Peyer's patch (tissue), 4 donors: ENCODE data around the gene PCSK5. TPM values are rescaled to one million over a fixed set of nuclear protein-coding genes. Genes with fewer than 3 reads are reported as not detected.
A peak's percentile ranks its signal among the peaks of the same experiment; 100 is the strongest.

Source experiments
- DNase-seq, 3 donors: peaks; one replicate each; pipeline ENCODE4 v3.0.0-alpha.2; 2017 to 2019
- H3K27ac ChIP-seq, 4 donors: fragments of 200-600 bp; sonication (generic); one replicate each; pipeline ENCODE4 v1.5.1; 2016 to 2019
- H3K27me3 ChIP-seq, 2 donors: fragments of 200-600 bp; sonication (generic); one replicate each; pipeline ENCODE4 v1.5.1; 2019
- H3K36me3 ChIP-seq, 3 donors: fragments of 200-600 bp; sonication (generic); one replicate each; pipeline ENCODE4 v1.5.1; 2016 to 2019
- H3K4me1 ChIP-seq, 4 donors: fragments of 200-600 bp; sonication (generic); one replicate each; pipeline ENCODE4 v1.5.1; 2016 to 2019
- H3K4me3 ChIP-seq, 4 donors: fragments of 200-600 bp; sonication (generic); 1 replicate in 3 of 4; 2 replicates in 1 of 4; pipeline ENCODE4 v1.5.1; 2016 to 2019; ENCODE audit warnings: mild to moderate bottlenecking in 1 of 4
- H3K9me3 ChIP-seq, 4 donors: fragments of 200-600 bp; sonication (generic); one replicate each; pipeline ENCODE4 v1.5.1; 2016 to 2019; ENCODE audit warnings: mild to moderate bottlenecking in 1 of 4
- POLR2A ChIP-seq, 2 donors: fragments of 450-650 bp; IDR thresholded peaks; one replicate each; pipeline ENCODE4 v1.5.1; 2017; ENCODE audit warnings: antibody characterized with exemption in 2 of 2, mild to moderate bottlenecking in 2 of 2, moderate library complexity in 2 of 2
- total RNA-seq, 4 donors: library from RNA; depleted of rRNA; stranded (reverse); fragments of >200 nt; gene quantifications; one replicate each; pipeline ENCODE4 v1.1.0, GENCODE V29; 2016
- TF ChIP-seq, protein P1 (sequence below), 6 experiments: fragments of 450-650 bp in 4 of 6; fragments of 200-600 bp in 2 of 6; sonication (generic) in 1 of 6; IDR thresholded peaks; one replicate each; pipeline ENCODE4 v1.5.1; 2017 to 2019; ENCODE audit warnings: antibody characterized with exemption in 6 of 6, mild to moderate bottlenecking in 3 of 6, moderate library complexity in 1 of 6

PCSK5 gene
- total RNA-seq, 4 donors from 2014 or later, result 77.6 to 488 (median 411) TPM

DNA sequence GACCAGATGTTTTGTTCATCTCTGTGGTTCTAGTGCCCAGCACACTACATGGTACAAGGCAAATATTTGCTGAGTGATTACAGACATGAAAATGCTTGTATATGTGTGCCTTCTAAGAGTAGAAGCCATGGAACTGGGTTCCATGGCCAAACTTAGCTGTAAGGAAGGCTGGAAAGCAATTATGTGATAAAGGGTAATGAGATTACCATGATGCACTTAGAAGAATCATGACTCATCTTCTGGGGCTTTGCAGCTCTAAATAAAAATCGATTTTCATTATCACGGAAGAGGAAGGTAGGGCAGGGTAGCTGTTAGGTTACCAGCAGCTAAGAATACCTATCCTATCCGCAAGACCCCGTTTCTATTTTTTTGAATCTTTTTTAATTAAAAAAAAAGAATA lies 475.8 kb downstream of the PCSK5 start:
- Histone ChIP-seq H3K36me3 (no peaks in the 10 kb centered on the region), H3K9me3 (no peaks in the 10 kb centered on the region), H3K27ac (no peak overlapping the region), H3K4me1 (peaks cover 0 to 27% (median 0%) of the 10 kb centered on the region in 4 donors), H3K4me3 (no peak overlapping the region), H3K27me3 (no peaks in the 10 kb centered on the region)
- DNase-seq, result no peak
- TF ChIP-seq POLR2A (IDR thresholded peaks at IDR 0.05), result no peak
- TF ChIP-seq, protein P1, sequence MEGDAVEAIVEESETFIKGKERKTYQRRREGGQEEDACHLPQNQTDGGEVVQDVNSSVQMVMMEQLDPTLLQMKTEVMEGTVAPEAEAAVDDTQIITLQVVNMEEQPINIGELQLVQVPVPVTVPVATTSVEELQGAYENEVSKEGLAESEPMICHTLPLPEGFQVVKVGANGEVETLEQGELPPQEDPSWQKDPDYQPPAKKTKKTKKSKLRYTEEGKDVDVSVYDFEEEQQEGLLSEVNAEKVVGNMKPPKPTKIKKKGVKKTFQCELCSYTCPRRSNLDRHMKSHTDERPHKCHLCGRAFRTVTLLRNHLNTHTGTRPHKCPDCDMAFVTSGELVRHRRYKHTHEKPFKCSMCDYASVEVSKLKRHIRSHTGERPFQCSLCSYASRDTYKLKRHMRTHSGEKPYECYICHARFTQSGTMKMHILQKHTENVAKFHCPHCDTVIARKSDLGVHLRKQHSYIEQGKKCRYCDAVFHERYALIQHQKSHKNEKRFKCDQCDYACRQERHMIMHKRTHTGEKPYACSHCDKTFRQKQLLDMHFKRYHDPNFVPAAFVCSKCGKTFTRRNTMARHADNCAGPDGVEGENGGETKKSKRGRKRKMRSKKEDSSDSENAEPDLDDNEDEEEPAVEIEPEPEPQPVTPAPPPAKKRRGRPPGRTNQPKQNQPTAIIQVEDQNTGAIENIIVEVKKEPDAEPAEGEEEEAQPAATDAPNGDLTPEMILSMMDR (IDR thresholded peaks at IDR 0.05), result no peak

DNA sequence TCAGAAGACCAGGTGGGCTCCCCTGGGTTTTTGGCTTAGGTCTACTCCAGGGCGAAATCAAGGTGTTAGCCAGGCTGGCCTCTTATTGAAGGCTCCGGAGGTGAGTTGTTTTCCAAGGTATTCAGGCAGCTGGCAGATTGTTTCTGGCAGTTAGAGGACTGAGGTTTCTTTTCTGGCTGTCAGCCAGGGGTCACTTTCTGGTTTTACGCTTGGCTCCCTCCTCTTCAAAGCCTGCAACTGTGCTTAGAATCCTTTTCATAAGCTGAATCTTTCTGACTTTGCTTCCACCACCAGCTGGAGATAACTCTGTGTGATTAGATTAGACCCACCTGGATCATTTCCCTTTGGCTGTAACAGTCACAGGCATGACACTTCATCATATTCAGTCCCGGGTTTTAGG lies 479.1 kb downstream of the PCSK5 start:
- Histone ChIP-seq H3K4me1 (peaks cover 0 to 39% (median 3%) of the 10 kb centered on the region in 4 donors), H3K9me3 (no peaks in the 10 kb centered on the region), H3K27ac (no peak overlapping the region), H3K4me3 (no peak overlapping the region), H3K27me3 (no peaks in the 10 kb centered on the region), H3K36me3 (no peaks in the 10 kb centered on the region)
- no peak for DNase-seq
- no peak for TF ChIP-seq POLR2A (IDR thresholded peaks at IDR 0.05)
- TF ChIP-seq, protein P1 (IDR thresholded peaks at IDR 0.05), result no peak

DNA sequence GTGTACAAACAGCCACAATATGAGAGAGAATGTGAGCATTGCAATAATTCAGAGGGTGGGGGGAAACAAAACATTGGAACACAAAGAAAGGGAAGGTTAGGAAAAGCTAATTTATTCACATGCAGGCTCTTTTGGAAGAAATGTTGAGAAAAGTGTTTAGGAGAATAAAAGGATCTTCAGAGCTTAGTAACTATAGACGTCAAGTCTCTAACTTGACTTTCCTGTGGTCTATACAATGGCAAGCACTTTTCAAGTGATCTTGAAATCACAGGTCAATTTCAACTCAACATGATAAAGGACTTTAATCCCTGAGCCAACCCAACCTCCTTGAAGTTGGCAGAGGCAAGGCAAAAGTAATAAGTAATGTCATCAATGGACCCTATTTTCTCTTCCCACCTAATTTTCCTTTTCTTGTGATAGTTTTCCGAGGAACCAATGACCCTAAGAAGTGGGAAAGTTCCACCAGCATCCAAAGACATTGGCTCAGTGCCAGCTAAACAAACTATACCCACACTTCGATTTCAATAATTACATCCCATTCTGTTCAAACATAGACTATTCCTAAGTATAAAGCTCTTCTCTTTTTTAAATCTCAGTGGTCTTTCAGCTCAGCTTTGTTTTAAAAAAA lies 480.0 kb downstream of the PCSK5 start:
- H3K9me3 ChIP-seq, result no peaks in the 10 kb centered on the region
- H3K4me1 ChIP-seq, result peaks cover 0 to 43% (median 5%) of the 10 kb centered on the region in 4 donors
- no peaks in the 10 kb centered on the region for H3K36me3 ChIP-seq
- H3K27me3 ChIP-seq, result no peaks in the 10 kb centered on the region
- no peak overlapping the region for H3K27ac ChIP-seq
- H3K4me3 ChIP-seq, result no peak overlapping the region
- no peak for DNase-seq
- no peak for TF ChIP-seq POLR2A (IDR thresholded peaks at IDR 0.05)
- TF ChIP-seq, protein P1 (IDR thresholded peaks at IDR 0.05), result no peak

GRCh38 chr9:76371901-76372300 lies 481.4 kb downstream of the PCSK5 start:
- DNase-seq, result no peak
- peak overlapping the region in 2 of 4 donors; percentile 76 to 83 for H3K27ac ChIP-seq
- no peaks in the 10 kb centered on the region for H3K9me3 ChIP-seq
- no peak overlapping the region for H3K4me3 ChIP-seq
- peaks cover 0 to 43% (median 5%) of the 10 kb centered on the region in 4 donors for H3K4me1 ChIP-seq
- no peak for TF ChIP-seq POLR2A (IDR thresholded peaks at IDR 0.05)
- TF ChIP-seq, protein P1 (IDR thresholded peaks at IDR 0.05), result no peak
- H3K36me3 ChIP-seq, result no peaks in the 10 kb centered on the region
- H3K27me3 ChIP-seq, result no peaks in the 10 kb centered on the region

GRCh38 chr9:76372336-76372735 lies 481.9 kb downstream of the PCSK5 start:
- no peaks in the 10 kb centered on the region for H3K27me3 ChIP-seq
- no peaks in the 10 kb centered on the region for H3K9me3 ChIP-seq
- no peaks in the 10 kb centered on the region for H3K36me3 ChIP-seq
- no peak for TF ChIP-seq POLR2A (IDR thresholded peaks at IDR 0.05)
- TF ChIP-seq, protein P1 (IDR thresholded peaks at IDR 0.05), result no peak
- H3K27ac ChIP-seq, result peak overlapping the region in 2 of 4 donors; percentile 76 to 83
- peaks cover 0 to 43% (median 5%) of the 10 kb centered on the region in 4 donors for H3K4me1 ChIP-seq
- no peak overlapping the region for H3K4me3 ChIP-seq
- DNase-seq, result no peak
